Ovary (tissue), 3 donors: ENCODE results near the gene RASGRP4.

Experiments used
- EP300 ChIP-seq: sonication (generic); formaldehyde crosslinking; IDR thresholded peaks from one replicate; pipeline ENCODE4 v1.6.1; 2017; ENCODE audit warnings: antibody characterized with exemption
- TF ChIP-seq, protein P1 (sequence below), 3 donors: fragments of 450-650 bp in 2 of 3; fragments of 200-600 bp in 1 of 3; IDR thresholded peaks; one replicate each; pipeline versions ENCODE4 v1.5.1 to v1.8.0; 2016 to 2022; ENCODE audit warnings: antibody characterized with exemption in 3 of 3, mild to moderate bottlenecking in 1 of 3
- donor health status: DM: no; HTN: no; CAD: no.

DNA sequence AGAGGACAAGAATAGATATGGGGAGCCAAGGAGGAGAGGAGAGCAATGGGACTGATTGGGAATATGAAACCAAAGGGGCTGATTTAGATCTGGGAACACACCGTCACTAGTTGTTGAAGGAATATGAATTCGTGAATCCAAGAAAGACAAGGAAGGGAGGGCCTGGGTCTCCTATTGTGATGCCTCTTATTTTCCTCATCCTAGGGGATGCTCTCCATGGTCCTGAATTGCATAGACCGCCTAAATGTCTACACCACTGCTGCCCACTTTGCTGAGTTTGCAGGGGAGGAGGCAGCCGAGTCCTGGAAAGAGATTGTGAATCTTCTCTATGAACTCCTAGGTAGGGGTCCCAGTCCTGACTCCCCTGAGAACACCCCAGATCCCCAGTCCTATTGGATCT, 29.0 kb upstream of the RASGRP4 start:
- TF ChIP-seq, protein P1, sequence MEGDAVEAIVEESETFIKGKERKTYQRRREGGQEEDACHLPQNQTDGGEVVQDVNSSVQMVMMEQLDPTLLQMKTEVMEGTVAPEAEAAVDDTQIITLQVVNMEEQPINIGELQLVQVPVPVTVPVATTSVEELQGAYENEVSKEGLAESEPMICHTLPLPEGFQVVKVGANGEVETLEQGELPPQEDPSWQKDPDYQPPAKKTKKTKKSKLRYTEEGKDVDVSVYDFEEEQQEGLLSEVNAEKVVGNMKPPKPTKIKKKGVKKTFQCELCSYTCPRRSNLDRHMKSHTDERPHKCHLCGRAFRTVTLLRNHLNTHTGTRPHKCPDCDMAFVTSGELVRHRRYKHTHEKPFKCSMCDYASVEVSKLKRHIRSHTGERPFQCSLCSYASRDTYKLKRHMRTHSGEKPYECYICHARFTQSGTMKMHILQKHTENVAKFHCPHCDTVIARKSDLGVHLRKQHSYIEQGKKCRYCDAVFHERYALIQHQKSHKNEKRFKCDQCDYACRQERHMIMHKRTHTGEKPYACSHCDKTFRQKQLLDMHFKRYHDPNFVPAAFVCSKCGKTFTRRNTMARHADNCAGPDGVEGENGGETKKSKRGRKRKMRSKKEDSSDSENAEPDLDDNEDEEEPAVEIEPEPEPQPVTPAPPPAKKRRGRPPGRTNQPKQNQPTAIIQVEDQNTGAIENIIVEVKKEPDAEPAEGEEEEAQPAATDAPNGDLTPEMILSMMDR (IDR thresholded peaks at IDR 0.05) = no peak
- no peak for TF ChIP-seq EP300
